Esophagus (tissue), 2 donors: Measurements from ENCODE around the gene DOCK4. TPM values are rescaled to one million over a fixed set of nuclear protein-coding genes. Genes with fewer than 3 reads are reported as not detected.

Source experiments
- H3K27ac ChIP-seq, 2 donors: one replicate each; pipeline ENCODE4 v1.5.1; 2013; ENCODE audit warnings: low read depth in 2 of 2, mild to moderate bottlenecking in 2 of 2, inconsistent platforms in 1 of 2, low read length in 1 of 2, moderate library complexity in 1 of 2
- H3K27me3 ChIP-seq, 2 donors: one replicate each; pipeline ENCODE4 v1.6.1; 2013; ENCODE audit warnings: low read length in 2 of 2, control low read depth in 1 of 2, mild to moderate bottlenecking in 1 of 2; ENCODE audit not compliant: insufficient read depth in 2 of 2, control insufficient read depth in 1 of 2
- H3K36me3 ChIP-seq, 2 donors: one replicate each; pipeline ENCODE4 v1.6.1; 2013; ENCODE audit warnings: low read length in 1 of 2; ENCODE audit not compliant: control insufficient read depth in 2 of 2, insufficient read depth in 2 of 2
- H3K4me1 ChIP-seq, 2 donors: one replicate each; pipeline ENCODE4 v1.6.1; 2013; ENCODE audit warnings: low read length in 1 of 2; ENCODE audit not compliant: control insufficient read depth in 2 of 2, insufficient read depth in 2 of 2
- H3K4me3 ChIP-seq, 2 donors: one replicate each; pipeline ENCODE4 v1.5.1; 2013; ENCODE audit warnings: low read length in 2 of 2, mild to moderate bottlenecking in 2 of 2, low read depth in 1 of 2, moderate library complexity in 1 of 2
- H3K9me3 ChIP-seq, 2 donors: one replicate each; pipeline ENCODE4 v1.6.1; 2013; ENCODE audit warnings: mild to moderate bottlenecking in 2 of 2, low read depth in 1 of 2, low read length in 1 of 2, moderate library complexity in 1 of 2; ENCODE audit not compliant: control insufficient read depth in 2 of 2, insufficient read depth in 1 of 2
- WGBS, 2 donors: extraction: QIAGEN DNeasy Blood & Tissue Kit; methylation state at CpG; one replicate each; pipeline ENCODE4 v1.1.7; 2013; 5-methylcytosine and 5-hydroxymethylcytosine counted together
- polyA plus RNA-seq, 2 donors: library from polyadenylated mRNA; stranded (reverse); fragments of 200-250 nt; gene quantifications; one replicate each; pipeline ENCODE4 v1.2.3, GENCODE V29; 2013
- donor health status: healthy with polysubstance abuse.
- donor health status: Bipolar disorder and iron deficiency.

The DOCK4 gene
- polyA plus RNA-seq, 2 donors: 1.8 to 2.9 TPM

- WGBS, 2 donors: 61 to 73% methylated on average over 2 of the region's 2 CpGs
- Histone ChIP-seq H3K4me3 (no peak overlapping the region), H3K27ac (no peak overlapping the region), H3K27me3 (no peaks in the 10 kb centered on the region), H3K36me3 (peaks cover 0 to 2% of the 10 kb centered on the region in 2 donors), H3K9me3 (no peaks in the 10 kb centered on the region), H3K4me1 (no peaks in the 10 kb centered on the region)
Measured at GRCh38 chr7:111770116-111770515, 436.1 kb downstream of the DOCK4 start.

- Histone ChIP-seq H3K9me3 (no peaks in the 10 kb centered on the region), H3K27me3 (no peaks in the 10 kb centered on the region), H3K36me3 (peaks cover 0 to 4% of the 10 kb centered on the region in 2 donors), H3K4me1 (no peaks in the 10 kb centered on the region), H3K27ac (no peak overlapping the region), H3K4me3 (no peak overlapping the region)
- WGBS, 2 donors: 37 to 50% methylated on average over 6 of the region's 6 CpGs
Measured at GRCh38 chr7:111765751-111766643, 440.2 kb downstream of the DOCK4 start.

- no peaks in the 10 kb centered on the region for H3K27me3 ChIP-seq
- no peak overlapping the region for H3K4me3 ChIP-seq
- WGBS, 2 donors: 35 to 39% methylated on average over 3 of the region's 3 CpGs
Measured at GRCh38 chr7:111763221-111763801, 442.9 kb downstream of the DOCK4 start.

GRCh38 chr7:111762799-111763198, 443.4 kb downstream of the DOCK4 start:
- WGBS, 2 donors: 73 to 82% methylated on average over 5 of the region's 5 CpGs

More at GRCh38 chr7:111763221-111763801, 442.9 kb downstream of the DOCK4 start:
- Histone ChIP-seq H3K36me3 (peaks cover 0 to 4% of the 10 kb centered on the region in 2 donors), H3K9me3 (no peaks in the 10 kb centered on the region), H3K27ac (no peak overlapping the region), H3K4me1 (no peaks in the 10 kb centered on the region)

GRCh38 chr7:111762211-111762610, 444.0 kb downstream of the DOCK4 start:
- Histone ChIP-seq H3K4me3 (no peak overlapping the region), H3K27ac (no peak overlapping the region), H3K36me3 (peaks cover 0 to 4% of the 10 kb centered on the region in 2 donors), H3K9me3 (no peaks in the 10 kb centered on the region), H3K4me1 (no peaks in the 10 kb centered on the region), H3K27me3 (no peaks in the 10 kb centered on the region)

More at GRCh38 chr7:111762799-111763198, 443.4 kb downstream of the DOCK4 start:
- no peak overlapping the region for H3K4me3 ChIP-seq
- H3K27me3 ChIP-seq: no peaks in the 10 kb centered on the region
- peaks cover 0 to 4% of the 10 kb centered on the region in 2 donors for H3K36me3 ChIP-seq
- H3K4me1 ChIP-seq: no peaks in the 10 kb centered on the region
- H3K9me3 ChIP-seq: no peaks in the 10 kb centered on the region
- no peak overlapping the region for H3K27ac ChIP-seq

GRCh38 chr7:111760043-111760442, 446.2 kb downstream of the DOCK4 start:
- Histone ChIP-seq H3K36me3 (peaks cover 0 to 4% of the 10 kb centered on the region in 2 donors), H3K4me3 (no peak overlapping the region), H3K27me3 (no peaks in the 10 kb centered on the region), H3K4me1 (no peaks in the 10 kb centered on the region), H3K9me3 (no peaks in the 10 kb centered on the region), H3K27ac (no peak overlapping the region)
- 84 to 88% methylated on average over 8 of the region's 8 CpGs for WGBS, 2 donors

GRCh38 chr7:111758332-111758731, 447.9 kb downstream of the DOCK4 start:
- no peaks in the 10 kb centered on the region for H3K4me1 ChIP-seq
- no peak overlapping the region for H3K27ac ChIP-seq
- no peak overlapping the region for H3K4me3 ChIP-seq
- no peaks in the 10 kb centered on the region for H3K9me3 ChIP-seq
- H3K36me3 ChIP-seq: peaks cover 0 to 2% of the 10 kb centered on the region in 2 donors
- no peaks in the 10 kb centered on the region for H3K27me3 ChIP-seq
- WGBS, 2 donors: 74% methylated on average over 5 of the region's 5 CpGs

- 75 to 82% methylated on average over 11 of the region's 11 CpGs for WGBS, 2 donors
- Histone ChIP-seq H3K27ac (no peak overlapping the region), H3K36me3 (peaks cover 0 to 2% of the 10 kb centered on the region in 2 donors)
Measured at GRCh38 chr7:111756687-111757178, 449.5 kb downstream of the DOCK4 start.

GRCh38 chr7:111755383-111755782, 450.8 kb downstream of the DOCK4 start:
- no peaks in the 10 kb centered on the region for H3K27me3 ChIP-seq
- no peak overlapping the region for H3K4me3 ChIP-seq
- 92% methylated on average over 6 of the region's 6 CpGs for WGBS, 2 donors
- no peaks in the 10 kb centered on the region for H3K4me1 ChIP-seq
- H3K36me3 ChIP-seq: peaks cover 0 to 2% of the 10 kb centered on the region in 2 donors
- H3K9me3 ChIP-seq: no peaks in the 10 kb centered on the region
- no peak overlapping the region for H3K27ac ChIP-seq

More at GRCh38 chr7:111756687-111757178, 449.5 kb downstream of the DOCK4 start:
- Histone ChIP-seq H3K4me1 (no peaks in the 10 kb centered on the region), H3K4me3 (no peak overlapping the region), H3K27me3 (no peaks in the 10 kb centered on the region), H3K9me3 (no peaks in the 10 kb centered on the region)
